ENCODE data around the gene RPL5. TPM values are rescaled to one million over a fixed set of nuclear protein-coding genes. Genes with fewer than 3 reads are reported as not detected.
A peak's percentile ranks its signal among the peaks of the same experiment; 100 is the strongest.

RPL5 gene
- total RNA-seq, 1 donor from 2014 or later: 1,364 TPM

GRCh38 chr1:92805216-92805615 is 26.6 kb upstream of the RPL5 start:
- TF ChIP-seq CTCF (IDR thresholded peaks at IDR 0.05; ENCODE audit: unreplicated experiment): no peak
- no peak overlapping the region for H3K4me3 Mint-ChIP-seq (ENCODE audit: low read depth)
- H3K9me3 Mint-ChIP-seq (ENCODE audit: low read depth): peaks cover 21% of the 10 kb centered on the region
- no peak for DNase-seq (ENCODE audit: low spot score, unreplicated experiment)
- peaks cover 3% of the 10 kb centered on the region for H3K36me3 Mint-ChIP-seq (ENCODE audit: insufficient read depth)
- no peaks in the 10 kb centered on the region for H3K27me3 Mint-ChIP-seq
- no peak overlapping the region for H3K27ac Mint-ChIP-seq
- no peaks in the 10 kb centered on the region for H3K4me1 Mint-ChIP-seq (ENCODE audit: low read depth)

GRCh38 chr1:92808381-92808780 is 23.5 kb upstream of the RPL5 start:
- H3K27ac Mint-ChIP-seq: no peak overlapping the region
- no peaks in the 10 kb centered on the region for H3K27me3 Mint-ChIP-seq
- H3K4me3 Mint-ChIP-seq (ENCODE audit: low read depth): no peak overlapping the region
- no peak for DNase-seq (ENCODE audit: low spot score, unreplicated experiment)
- H3K4me1 Mint-ChIP-seq (ENCODE audit: low read depth): no peaks in the 10 kb centered on the region
- H3K9me3 Mint-ChIP-seq (ENCODE audit: low read depth): peaks cover 18% of the 10 kb centered on the region
- no peak for TF ChIP-seq CTCF (IDR thresholded peaks at IDR 0.05; ENCODE audit: unreplicated experiment)
- peaks cover 3% of the 10 kb centered on the region for H3K36me3 Mint-ChIP-seq (ENCODE audit: insufficient read depth)

GRCh38 chr1:92816732-92817131 is 15.1 kb upstream of the RPL5 start:
- no peaks in the 10 kb centered on the region for H3K36me3 Mint-ChIP-seq (ENCODE audit: insufficient read depth)
- TF ChIP-seq CTCF (IDR thresholded peaks at IDR 0.05; ENCODE audit: unreplicated experiment): no peak
- no peak overlapping the region for H3K4me3 Mint-ChIP-seq (ENCODE audit: low read depth)
- no peaks in the 10 kb centered on the region for H3K9me3 Mint-ChIP-seq (ENCODE audit: low read depth)
- no peak for DNase-seq (ENCODE audit: low spot score, unreplicated experiment)
- peaks cover 20% of the 10 kb centered on the region for H3K4me1 Mint-ChIP-seq (ENCODE audit: low read depth)
- H3K27ac Mint-ChIP-seq: peak overlapping the region; percentile 81
- no peaks in the 10 kb centered on the region for H3K27me3 Mint-ChIP-seq

GRCh38 chr1:92817137-92817697 is 14.6 kb upstream of the RPL5 start:
- DNase-seq (ENCODE audit: low spot score, unreplicated experiment): no peak
- Mint-ChIP-seq H3K4me1 (ENCODE audit: low read depth) (peaks cover 20% of the 10 kb centered on the region), H3K9me3 (ENCODE audit: low read depth) (no peaks in the 10 kb centered on the region), H3K4me3 (ENCODE audit: low read depth) (peak overlapping the region; percentile 3), H3K27me3 (no peaks in the 10 kb centered on the region), H3K36me3 (ENCODE audit: insufficient read depth) (no peaks in the 10 kb centered on the region), H3K27ac (peak overlapping the region; percentile 7)
- no peak for TF ChIP-seq CTCF (IDR thresholded peaks at IDR 0.05; ENCODE audit: unreplicated experiment)

- peaks cover 24% of the 10 kb centered on the region for H3K4me1 Mint-ChIP-seq (ENCODE audit: low read depth)
- no peak for DNase-seq (ENCODE audit: low spot score, unreplicated experiment)
- peak; percentile 54 for TF ChIP-seq CTCF (IDR thresholded peaks at IDR 0.05; ENCODE audit: unreplicated experiment)
- no peaks in the 10 kb centered on the region for H3K9me3 Mint-ChIP-seq (ENCODE audit: low read depth)
- peak overlapping the region; percentile 71 for H3K27ac Mint-ChIP-seq
- H3K4me3 Mint-ChIP-seq (ENCODE audit: low read depth): no peak overlapping the region
- no peaks in the 10 kb centered on the region for H3K27me3 Mint-ChIP-seq
- no peaks in the 10 kb centered on the region for H3K36me3 Mint-ChIP-seq (ENCODE audit: insufficient read depth)
These were observed 13.7 kb upstream of the RPL5 start for GRCh38 chr1:92817986-92818764.

Measured in progenitor cell of endocrine pancreas (in vitro differentiated cells).